ENCODE results near the gene FAM222B. TPM values are rescaled to one million over a fixed set of nuclear protein-coding genes. Genes with fewer than 3 reads are reported as not detected.

Gene FAM222B
- total RNA-seq, 4 donors from 2014 or later, result 23.2 to 41.0 (median 32.9) TPM

GRCh38 chr17:28746611-28747050, 96.0 kb downstream of the FAM222B start:
- Histone ChIP-seq H3K9me3 (no peaks in the 10 kb centered on the region), H3K27ac (peak overlapping the region; percentile 98 to 99 (median 98)), H3K36me3 (no peaks in the 10 kb centered on the region), H3K4me3 (peak overlapping the region in 2 of 4 donors; percentile 81 to 89), H3K4me1 (peaks cover 17 to 77% (median 70%) of the 10 kb centered on the region in 4 donors), H3K27me3 (no peaks in the 10 kb centered on the region)
- 28% methylated on average over 5 of the region's 5 CpGs; no CpG with 5 or more reads in 1 of the 2 donors for WGBS, 2 donors (ENCODE audit: low coverage in 1 of 2)
- intact Hi-C loops (cut with DNase I; ENCODE audit: low total_unique reads), result no loop called here
- DNase-seq, result peak; percentile 88
- in situ Hi-C loops (cut with MboI; ENCODE audit: low pct_ligation_motif_present in 1 of 4, low pct_unique_long_range_greater_than_20kb in 1 of 4, low sequenced_read_pairs in 3 of 4), result no loop called here
- TF ChIP-seq POLR2A (IDR thresholded peaks at IDR 0.05), result no peak
- TF ChIP-seq POLR2AphosphoS5 (IDR thresholded peaks at IDR 0.05), result peak in 1 of 3 donors; percentile 43

- in situ Hi-C loops (cut with MboI; ENCODE audit: low pct_ligation_motif_present in 1 of 4, low pct_unique_long_range_greater_than_20kb in 1 of 4, low sequenced_read_pairs in 3 of 4), result no loop called here
- WGBS, 2 donors (ENCODE audit: low coverage in 1 of 2), result 33% methylated on average over 4 of the region's 4 CpGs; no CpG with 5 or more reads in 1 of the 2 donors
- no peaks in the 10 kb centered on the region for H3K27me3 ChIP-seq
- DNase-seq, result peak; percentile 61
- no peaks in the 10 kb centered on the region for H3K36me3 ChIP-seq
- TF ChIP-seq EP300 (IDR thresholded peaks at IDR 0.05; ENCODE audit: low read depth), result no peak
- TF ChIP-seq POLR2AphosphoS5 (IDR thresholded peaks at IDR 0.05), result no peak
- TF ChIP-seq CTCF (IDR thresholded peaks at IDR 0.05), result no peak
- TF ChIP-seq POLR2A (IDR thresholded peaks at IDR 0.05), result no peak
- peak overlapping the region in 3 of 4 donors; percentile 81 to 89 (median 81) for H3K4me3 ChIP-seq
- H3K9me3 ChIP-seq, result no peaks in the 10 kb centered on the region
- intact Hi-C loops (cut with DNase I; ENCODE audit: low total_unique reads), result no loop called here
- H3K4me1 ChIP-seq, result peaks cover 17 to 83% (median 71%) of the 10 kb centered on the region in 4 donors
- H3K27ac ChIP-seq, result peak overlapping the region; percentile 98 to 99 (median 98)
Measured at GRCh38 chr17:28745786-28746411, 96.7 kb downstream of the FAM222B start.

GRCh38 chr17:28744972-28745785, 97.4 kb downstream of the FAM222B start:
- Histone ChIP-seq H3K27ac (peak overlapping the region; percentile 98 to 99 (median 98)), H3K4me3 (peak overlapping the region; percentile 80 to 89 (median 81)), H3K36me3 (no peaks in the 10 kb centered on the region), H3K4me1 (peaks cover 17 to 78% (median 65%) of the 10 kb centered on the region in 4 donors), H3K27me3 (no peaks in the 10 kb centered on the region), H3K9me3 (no peaks in the 10 kb centered on the region)
- peak; percentile 67 for DNase-seq
- intact Hi-C loops (cut with DNase I; ENCODE audit: low total_unique reads) (no loop called here), in situ Hi-C loops (cut with MboI; ENCODE audit: low pct_ligation_motif_present in 1 of 4, low pct_unique_long_range_greater_than_20kb in 1 of 4, low sequenced_read_pairs in 3 of 4) (no loop called here)
- WGBS, 2 donors (ENCODE audit: low coverage in 1 of 2), result 3% methylated on average over 29 of the region's 31 CpGs; no CpG with 5 or more reads in 1 of the 2 donors
- TF ChIP-seq EP300 (IDR thresholded peaks at IDR 0.05; ENCODE audit: low read depth) (no peak), POLR2A (IDR thresholded peaks at IDR 0.05) (peak; percentile 55), CTCF (IDR thresholded peaks at IDR 0.05) (no peak), POLR2AphosphoS5 (IDR thresholded peaks at IDR 0.05) (peak in 2 of 3 donors; percentile 19 to 25)

- peaks cover 13 to 71% (median 58%) of the 10 kb centered on the region in 4 donors for H3K4me1 ChIP-seq
- DNase-seq, result peak; percentile 70
- intact Hi-C loops (cut with DNase I; ENCODE audit: low total_unique reads), result no loop called here
- no peaks in the 10 kb centered on the region for H3K27me3 ChIP-seq
- in situ Hi-C loops (cut with MboI; ENCODE audit: low pct_ligation_motif_present in 1 of 4, low pct_unique_long_range_greater_than_20kb in 1 of 4, low sequenced_read_pairs in 3 of 4), result no loop called here
- H3K9me3 ChIP-seq, result no peaks in the 10 kb centered on the region
- peak; percentile 54 for TF ChIP-seq POLR2A (IDR thresholded peaks at IDR 0.05)
- TF ChIP-seq POLR2AphosphoS5 (IDR thresholded peaks at IDR 0.05), result peak in 1 of 3 donors; percentile 9
- TF ChIP-seq EP300 (IDR thresholded peaks at IDR 0.05; ENCODE audit: low read depth), result peak; percentile 68
- TF ChIP-seq CTCF (IDR thresholded peaks at IDR 0.05), result no peak
- H3K36me3 ChIP-seq, result no peaks in the 10 kb centered on the region
- peak overlapping the region; percentile 80 to 89 (median 81) for H3K4me3 ChIP-seq
- peak overlapping the region; percentile 98 to 99 (median 98) for H3K27ac ChIP-seq
- 1% methylated on average over 42 of the region's 61 CpGs; no CpG with 5 or more reads in 1 of the 2 donors for WGBS, 2 donors (ENCODE audit: low coverage in 1 of 2)
Measured at GRCh38 chr17:28744104-28744971, 98.3 kb downstream of the FAM222B start.
